HepG2 (cell line): ENCODE results near the gene VWA1. TPM values are rescaled to one million over a fixed set of nuclear protein-coding genes. Genes with fewer than 3 reads are reported as not detected.

Source experiments
- ATAD3A ChIP-seq: sonication (generic); formaldehyde crosslinking; IDR thresholded peaks from 2 replicates; pipeline ENCODE4 v1.4.0; 2020; ENCODE audit warnings: missing genetic modification reagents
- ATF7-NPFF ChIP-seq: sonication (generic); formaldehyde crosslinking; IDR thresholded peaks from 2 replicates; pipeline ENCODE4 v1.8.1; 2023; ENCODE audit warnings: mild to moderate bottlenecking, low read depth, missing genetic modification reagents, moderate library complexity
- CENPT ChIP-seq: sonication (generic); formaldehyde crosslinking; IDR thresholded peaks from 2 replicates; pipeline ENCODE4 v1.8.0; 2022; ENCODE audit warnings: low read depth, mild to moderate bottlenecking, moderate library complexity, missing genetic modification reagents
- DNMT3B ChIP-seq: conservative IDR thresholded peaks from 2 replicates; pipeline ENCODE4 v1.6.1; 2016; ENCODE audit warnings: missing biosample characterization, control low read depth
- FOXA3 ChIP-seq: IDR thresholded peaks from 2 replicates; pipeline ENCODE4 v1.6.1; 2016; ENCODE audit warnings: missing genetic modification reagents, missing compliant biosample characterization
- JDP2 ChIP-seq: sonication (generic); formaldehyde crosslinking; IDR thresholded peaks from 2 replicates; pipeline ENCODE4 v1.8.1; 2022; ENCODE audit warnings: missing genetic modification reagents, borderline replicate concordance
- KLF6 ChIP-seq: IDR thresholded peaks from 2 replicates; pipeline ENCODE4 v1.8.0; 2016; ENCODE audit warnings: missing biosample characterization, missing genetic modification reagents
- MAFG ChIP-seq: sonication (generic); formaldehyde crosslinking; IDR thresholded peaks from 2 replicates; pipeline ENCODE4 v1.5.1; 2020; ENCODE audit warnings: mild to moderate bottlenecking, missing genetic modification reagents
- MTF2 ChIP-seq: sonication (generic); formaldehyde crosslinking; IDR thresholded peaks from 2 replicates; pipeline ENCODE4 v1.5.0; 2020; ENCODE audit warnings: missing genetic modification reagents, borderline replicate concordance
- MXI1 ChIP-seq: IDR thresholded peaks from 3 replicates; pipeline ENCODE4 v1.6.1; 2012; ENCODE audit warnings: low read depth, low read length, inconsistent platforms, borderline replicate concordance
- ZNF205 ChIP-seq: IDR thresholded peaks from 2 replicates; pipeline ENCODE4 v1.6.1; 2018; ENCODE audit warnings: missing biosample characterization, missing genetic modification reagents
- ZNF333 ChIP-seq: sonication (generic); formaldehyde crosslinking; IDR thresholded peaks from 2 replicates; pipeline ENCODE4 v1.4.0; 2020; ENCODE audit warnings: mild to moderate bottlenecking, missing genetic modification reagents, borderline replicate concordance
- ZNF484 ChIP-seq: sonication (generic); formaldehyde crosslinking; IDR thresholded peaks from 2 replicates; pipeline ENCODE4 v1.5.1; 2020; ENCODE audit warnings: mild to moderate bottlenecking, low read depth, missing genetic modification reagents, borderline replicate concordance
- polyA plus RNA-seq, 8 experiments: library from polyadenylated mRNA; depleted of rRNA in 3 of 8; stranded (reverse) in 7 of 8; unstranded in 1 of 8; fragments of >200 nt; fragmentation: Illumina TruSeq in 4 of 8; extraction: Trizol in 4 of 8; gene quantifications; 2 replicates each; pipeline versions ENCODE4 v1.2.1 to v1.2.3, GENCODE V29; 2011 to 2016; ENCODE audit warnings: low read depth in 4 of 8, missing spikeins in 1 of 8, mixed read lengths in 1 of 8; ENCODE audit not compliant: insufficient read depth in 1 of 8
- total RNA-seq, 5 experiments: library from RNA; depleted of rRNA; stranded (reverse); fragments of >200 nt; fragmentation: Illumina TruSeq; extraction: Trizol; gene quantifications; 2 replicates each; pipeline ENCODE4 v1.2.3, GENCODE V29; 2016; ENCODE audit warnings: low read depth in 1 of 5
- TF ChIP-seq, protein P1 (sequence below): sonication (generic); formaldehyde crosslinking; IDR thresholded peaks from 2 replicates; pipeline ENCODE4 v1.8.0; 2022; ENCODE audit warnings: mild to moderate bottlenecking, missing genetic modification reagents, borderline replicate concordance
- TF ChIP-seq, protein P2 (sequence below): IDR thresholded peaks from 2 replicates; pipeline ENCODE4 v1.6.1; 2016; ENCODE audit warnings: low read depth
- TF ChIP-seq, protein P3 (sequence below): sonication (generic); formaldehyde crosslinking; IDR thresholded peaks from 2 replicates; pipeline ENCODE4 v1.9.0; 2021; ENCODE audit warnings: missing genetic modification reagents, mild to moderate bottlenecking, borderline replicate concordance
- TF ChIP-seq, protein P4 (sequence below): sonication (generic); formaldehyde crosslinking; IDR thresholded peaks from 2 replicates; pipeline ENCODE4 v1.8.0; 2022; ENCODE audit warnings: mild to moderate bottlenecking, missing genetic modification reagents; ENCODE audit not compliant: insufficient replicate concordance
- TF ChIP-seq, protein P5 (sequence below): sonication (generic); formaldehyde crosslinking; IDR thresholded peaks from 2 replicates; pipeline ENCODE4 v1.4.0; 2020; ENCODE audit warnings: missing genetic modification reagents
- TF ChIP-seq, protein P6 (sequence below): sonication (generic); formaldehyde crosslinking; IDR thresholded peaks from 2 replicates; pipeline ENCODE4 v1.4.0; 2020; ENCODE audit warnings: missing genetic modification reagents; ENCODE audit errors: not compliant biosample characterization

Gene VWA1
- total and polyA plus RNA-seq, 2 of the 13 experiments (the other 11 are each of a cell fraction or from before 2014, with no cell fraction given): 40.9 to 57.5 TPM

DNA sequence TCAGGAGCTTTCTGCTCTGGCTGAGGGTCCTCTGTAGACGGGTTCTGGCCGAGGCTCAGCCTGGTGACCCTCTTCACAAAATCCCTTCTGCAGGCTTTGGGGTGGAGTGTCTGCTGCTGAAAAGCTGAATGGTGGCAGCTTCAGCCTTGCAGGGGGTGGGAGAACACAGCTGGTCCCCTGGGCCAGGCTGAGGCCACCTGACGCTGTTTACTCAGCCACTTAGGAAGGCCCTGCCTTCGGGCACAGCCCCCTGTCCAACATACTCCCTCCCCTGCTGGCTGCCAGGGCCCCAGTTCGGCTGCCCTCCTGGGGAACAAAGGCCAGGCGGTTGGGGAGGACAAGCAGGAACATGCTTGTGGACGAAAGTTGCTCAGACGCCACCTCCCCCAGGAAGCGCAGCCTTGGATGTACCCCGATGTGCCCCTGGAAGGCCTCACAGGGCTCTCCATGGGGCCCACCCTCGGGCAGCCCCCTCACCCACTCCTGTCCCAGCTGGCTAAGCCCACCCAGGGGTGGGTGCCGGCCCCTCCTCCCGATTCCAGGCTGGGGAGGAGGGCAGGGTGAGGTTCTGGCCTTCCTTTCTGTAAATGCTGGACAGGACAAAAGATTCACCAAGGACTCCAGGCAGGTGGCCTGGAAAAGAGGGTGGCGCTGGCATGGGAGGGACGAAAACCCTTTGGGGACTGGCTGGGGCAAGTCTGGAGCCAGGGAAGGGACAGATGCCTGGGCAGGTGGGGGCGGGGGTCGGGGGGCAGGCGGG, 14.2 kb upstream of the VWA1 start, which contains the start of gene ANKRD65 (continued):
- TF ChIP-seq, protein P1, sequence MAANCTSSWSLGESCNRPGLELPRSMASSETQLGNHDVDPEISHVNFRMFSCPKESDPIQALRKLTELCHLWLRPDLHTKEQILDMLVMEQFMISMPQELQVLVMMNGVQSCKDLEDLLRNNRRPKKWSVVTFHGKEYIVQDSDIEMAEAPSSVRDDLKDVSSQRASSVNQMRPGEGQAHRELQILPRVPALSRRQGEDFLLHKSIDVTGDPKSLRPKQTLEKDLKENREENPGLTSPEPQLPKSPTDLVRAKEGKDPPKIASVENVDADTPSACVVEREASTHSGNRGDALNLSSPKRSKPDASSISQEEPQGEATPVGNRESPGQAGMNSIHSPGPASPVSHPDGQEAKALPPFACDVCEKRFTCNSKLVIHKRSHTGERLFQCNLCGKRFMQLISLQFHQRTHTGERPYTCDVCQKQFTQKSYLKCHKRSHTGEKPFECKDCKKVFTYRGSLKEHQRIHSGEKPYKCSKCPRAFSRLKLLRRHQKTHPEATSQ (CRISPR knock-in tag): no peak
- TF ChIP-seq DNMT3B: no peak
- no peak for TF ChIP-seq MAFG (CRISPR knock-in tag)
- TF ChIP-seq ATF7-NPFF (CRISPR knock-in tag): peak; percentile 62; the same call in 1 of the 2 replicates
- TF ChIP-seq, protein P2, sequence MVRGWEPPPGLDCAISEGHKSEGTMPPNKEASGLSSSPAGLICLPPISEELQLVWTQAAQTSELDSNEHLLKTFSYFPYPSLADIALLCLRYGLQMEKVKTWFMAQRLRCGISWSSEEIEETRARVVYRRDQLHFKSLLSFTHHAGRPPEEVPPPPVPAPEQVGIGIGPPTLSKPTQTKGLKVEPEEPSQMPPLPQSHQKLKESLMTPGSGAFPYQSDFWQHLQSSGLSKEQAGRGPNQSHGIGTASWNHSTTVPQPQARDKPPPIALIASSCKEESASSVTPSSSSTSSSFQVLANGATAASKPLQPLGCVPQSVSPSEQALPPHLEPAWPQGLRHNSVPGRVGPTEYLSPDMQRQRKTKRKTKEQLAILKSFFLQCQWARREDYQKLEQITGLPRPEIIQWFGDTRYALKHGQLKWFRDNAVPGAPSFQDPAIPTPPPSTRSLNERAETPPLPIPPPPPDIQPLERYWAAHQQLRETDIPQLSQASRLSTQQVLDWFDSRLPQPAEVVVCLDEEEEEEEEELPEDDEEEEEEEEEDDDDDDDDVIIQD (CRISPR knock-in tag): no peak
- no peak for TF ChIP-seq MTF2 (CRISPR knock-in tag)
- TF ChIP-seq CENPT (CRISPR knock-in tag): no peak
- TF ChIP-seq MXI1: peak; percentile 14; the same call in 1 of the 3 replicates
- TF ChIP-seq ZNF333: no peak
- TF ChIP-seq, protein P3, sequence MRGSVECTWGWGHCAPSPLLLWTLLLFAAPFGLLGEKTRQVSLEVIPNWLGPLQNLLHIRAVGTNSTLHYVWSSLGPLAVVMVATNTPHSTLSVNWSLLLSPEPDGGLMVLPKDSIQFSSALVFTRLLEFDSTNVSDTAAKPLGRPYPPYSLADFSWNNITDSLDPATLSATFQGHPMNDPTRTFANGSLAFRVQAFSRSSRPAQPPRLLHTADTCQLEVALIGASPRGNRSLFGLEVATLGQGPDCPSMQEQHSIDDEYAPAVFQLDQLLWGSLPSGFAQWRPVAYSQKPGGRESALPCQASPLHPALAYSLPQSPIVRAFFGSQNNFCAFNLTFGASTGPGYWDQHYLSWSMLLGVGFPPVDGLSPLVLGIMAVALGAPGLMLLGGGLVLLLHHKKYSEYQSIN: no peak
- TF ChIP-seq ZNF205 (CRISPR knock-in tag): no peak
- TF ChIP-seq, protein P4, sequence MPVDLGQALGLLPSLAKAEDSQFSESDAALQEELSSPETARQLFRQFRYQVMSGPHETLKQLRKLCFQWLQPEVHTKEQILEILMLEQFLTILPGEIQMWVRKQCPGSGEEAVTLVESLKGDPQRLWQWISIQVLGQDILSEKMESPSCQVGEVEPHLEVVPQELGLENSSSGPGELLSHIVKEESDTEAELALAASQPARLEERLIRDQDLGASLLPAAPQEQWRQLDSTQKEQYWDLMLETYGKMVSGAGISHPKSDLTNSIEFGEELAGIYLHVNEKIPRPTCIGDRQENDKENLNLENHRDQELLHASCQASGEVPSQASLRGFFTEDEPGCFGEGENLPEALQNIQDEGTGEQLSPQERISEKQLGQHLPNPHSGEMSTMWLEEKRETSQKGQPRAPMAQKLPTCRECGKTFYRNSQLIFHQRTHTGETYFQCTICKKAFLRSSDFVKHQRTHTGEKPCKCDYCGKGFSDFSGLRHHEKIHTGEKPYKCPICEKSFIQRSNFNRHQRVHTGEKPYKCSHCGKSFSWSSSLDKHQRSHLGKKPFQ: no peak
- no peak for TF ChIP-seq ATAD3A (CRISPR knock-in tag)
- TF ChIP-seq, protein P5, sequence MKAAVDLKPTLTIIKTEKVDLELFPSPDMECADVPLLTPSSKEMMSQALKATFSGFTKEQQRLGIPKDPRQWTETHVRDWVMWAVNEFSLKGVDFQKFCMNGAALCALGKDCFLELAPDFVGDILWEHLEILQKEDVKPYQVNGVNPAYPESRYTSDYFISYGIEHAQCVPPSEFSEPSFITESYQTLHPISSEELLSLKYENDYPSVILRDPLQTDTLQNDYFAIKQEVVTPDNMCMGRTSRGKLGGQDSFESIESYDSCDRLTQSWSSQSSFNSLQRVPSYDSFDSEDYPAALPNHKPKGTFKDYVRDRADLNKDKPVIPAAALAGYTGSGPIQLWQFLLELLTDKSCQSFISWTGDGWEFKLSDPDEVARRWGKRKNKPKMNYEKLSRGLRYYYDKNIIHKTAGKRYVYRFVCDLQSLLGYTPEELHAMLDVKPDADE (CRISPR knock-in tag): no peak
- TF ChIP-seq, protein P6, sequence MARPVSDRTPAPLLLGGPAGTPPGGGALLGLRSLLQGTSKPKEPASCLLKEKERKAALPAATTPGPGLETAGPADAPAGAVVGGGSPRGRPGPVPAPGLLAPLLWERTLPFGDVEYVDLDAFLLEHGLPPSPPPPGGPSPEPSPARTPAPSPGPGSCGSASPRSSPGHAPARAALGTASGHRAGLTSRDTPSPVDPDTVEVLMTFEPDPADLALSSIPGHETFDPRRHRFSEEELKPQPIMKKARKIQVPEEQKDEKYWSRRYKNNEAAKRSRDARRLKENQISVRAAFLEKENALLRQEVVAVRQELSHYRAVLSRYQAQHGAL (CRISPR knock-in tag): no peak
- TF ChIP-seq FOXA3 (CRISPR knock-in tag): peak; percentile 92
- no peak for TF ChIP-seq KLF6 (CRISPR knock-in tag)
- no peak for TF ChIP-seq JDP2 (CRISPR knock-in tag)
- TF ChIP-seq ZNF484 (CRISPR knock-in tag): no peak
